Measurements from ENCODE around the gene SERINC3. TPM values are rescaled to one million over a fixed set of nuclear protein-coding genes. Genes with fewer than 3 reads are reported as not detected.

The SERINC3 gene
- total RNA-seq, 3 donors from 2014 or later, result 91.1 to 254 (median 100) TPM

DNA sequence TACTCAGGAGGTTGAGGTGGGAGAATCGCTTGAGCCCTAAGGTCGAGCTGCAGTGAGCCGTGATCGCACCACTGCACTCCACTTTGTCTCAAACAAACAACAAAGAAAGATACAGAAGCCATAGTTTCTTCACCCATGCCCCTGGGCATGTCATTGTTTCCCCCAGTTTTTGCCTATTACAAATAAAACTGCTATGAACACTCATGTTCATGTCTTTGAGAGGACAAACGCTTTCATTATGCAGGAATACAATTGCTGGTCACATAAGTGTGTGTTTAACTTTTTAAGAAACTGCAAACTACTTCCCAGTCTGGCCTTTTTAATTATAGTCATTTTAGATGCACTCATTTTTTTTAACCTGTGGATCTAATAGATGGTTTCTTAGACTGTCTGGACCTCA lies 58.4 kb downstream of the SERINC3 start:
- Histone ChIP-seq H3K27ac (no peak overlapping the region), H3K4me3 (no peak overlapping the region), H3K9me3 (no peaks in the 10 kb centered on the region), H3K4me1 (no peaks in the 10 kb centered on the region), H3K36me3 (no peaks in the 10 kb centered on the region), H3K27me3 (no peaks in the 10 kb centered on the region)
- DNase-seq (ENCODE audit: low spot score in 2 of 2), result no peak
- TF ChIP-seq POLR2A (IDR thresholded peaks at IDR 0.05) (no peak), POLR2AphosphoS5 (IDR thresholded peaks at IDR 0.05) (no peak)
- TF ChIP-seq, protein P1, sequence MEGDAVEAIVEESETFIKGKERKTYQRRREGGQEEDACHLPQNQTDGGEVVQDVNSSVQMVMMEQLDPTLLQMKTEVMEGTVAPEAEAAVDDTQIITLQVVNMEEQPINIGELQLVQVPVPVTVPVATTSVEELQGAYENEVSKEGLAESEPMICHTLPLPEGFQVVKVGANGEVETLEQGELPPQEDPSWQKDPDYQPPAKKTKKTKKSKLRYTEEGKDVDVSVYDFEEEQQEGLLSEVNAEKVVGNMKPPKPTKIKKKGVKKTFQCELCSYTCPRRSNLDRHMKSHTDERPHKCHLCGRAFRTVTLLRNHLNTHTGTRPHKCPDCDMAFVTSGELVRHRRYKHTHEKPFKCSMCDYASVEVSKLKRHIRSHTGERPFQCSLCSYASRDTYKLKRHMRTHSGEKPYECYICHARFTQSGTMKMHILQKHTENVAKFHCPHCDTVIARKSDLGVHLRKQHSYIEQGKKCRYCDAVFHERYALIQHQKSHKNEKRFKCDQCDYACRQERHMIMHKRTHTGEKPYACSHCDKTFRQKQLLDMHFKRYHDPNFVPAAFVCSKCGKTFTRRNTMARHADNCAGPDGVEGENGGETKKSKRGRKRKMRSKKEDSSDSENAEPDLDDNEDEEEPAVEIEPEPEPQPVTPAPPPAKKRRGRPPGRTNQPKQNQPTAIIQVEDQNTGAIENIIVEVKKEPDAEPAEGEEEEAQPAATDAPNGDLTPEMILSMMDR (IDR thresholded peaks at IDR 0.05), result no peak
- intact Hi-C loops (cut with DNase I; ENCODE audit: low total_unique reads), result no loop called here

DNA sequence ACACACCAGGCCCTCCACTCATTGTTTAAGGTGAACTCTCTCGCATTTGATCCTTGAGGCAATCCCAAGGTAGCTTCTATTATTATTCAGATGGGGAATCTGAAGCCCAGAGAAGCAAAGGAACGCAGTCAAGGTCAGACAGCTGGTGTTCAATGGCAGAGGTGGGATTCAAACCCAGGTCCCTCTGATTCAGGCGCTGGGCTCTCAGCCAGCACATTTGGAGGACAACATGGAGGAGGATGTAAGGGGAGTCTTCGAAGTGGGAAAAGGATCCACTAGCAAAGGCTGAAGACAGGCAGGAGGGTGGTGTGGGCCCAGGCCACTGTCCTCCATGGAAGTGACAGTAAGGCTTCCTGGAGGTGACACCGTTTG lies 60.1 kb downstream of the SERINC3 start:
- no peak for DNase-seq (ENCODE audit: low spot score in 2 of 2)
- Histone ChIP-seq H3K4me1 (no peaks in the 10 kb centered on the region), H3K4me3 (no peak overlapping the region), H3K27ac (no peak overlapping the region), H3K27me3 (no peaks in the 10 kb centered on the region), H3K36me3 (no peaks in the 10 kb centered on the region), H3K9me3 (no peaks in the 10 kb centered on the region)
- TF ChIP-seq, protein P1 (IDR thresholded peaks at IDR 0.05), result no peak
- no peak for TF ChIP-seq POLR2A (IDR thresholded peaks at IDR 0.05)
- TF ChIP-seq POLR2AphosphoS5 (IDR thresholded peaks at IDR 0.05), result no peak
- intact Hi-C loops (cut with DNase I; ENCODE audit: low total_unique reads), result loop anchor here (1.0 kb wide), 1 partner anchor 23 kb away; no protein-coding TSS in a partner anchor

GRCh38 chr20:44461142-44461802 lies 60.6 kb downstream of the SERINC3 start:
- Histone ChIP-seq H3K4me1 (no peaks in the 10 kb centered on the region), H3K9me3 (no peaks in the 10 kb centered on the region), H3K4me3 (no peak overlapping the region), H3K27ac (no peak overlapping the region), H3K36me3 (no peaks in the 10 kb centered on the region), H3K27me3 (no peaks in the 10 kb centered on the region)
- no peak for TF ChIP-seq POLR2AphosphoS5 (IDR thresholded peaks at IDR 0.05)
- TF ChIP-seq, protein P1 (IDR thresholded peaks at IDR 0.05), result no peak
- TF ChIP-seq POLR2A (IDR thresholded peaks at IDR 0.05), result no peak
- intact Hi-C loops (cut with DNase I; ENCODE audit: low total_unique reads), result no loop called here
- no peak for DNase-seq (ENCODE audit: low spot score in 2 of 2)

- DNase-seq (ENCODE audit: low spot score in 2 of 2), result no peak
- no peaks in the 10 kb centered on the region for H3K9me3 ChIP-seq
- no peak overlapping the region for H3K27ac ChIP-seq
- intact Hi-C loops (cut with DNase I; ENCODE audit: low total_unique reads), result no loop called here
- no peak overlapping the region for H3K4me3 ChIP-seq
- no peaks in the 10 kb centered on the region for H3K27me3 ChIP-seq
- TF ChIP-seq POLR2A (IDR thresholded peaks at IDR 0.05) (no peak), POLR2AphosphoS5 (IDR thresholded peaks at IDR 0.05) (no peak)
- TF ChIP-seq, protein P1 (IDR thresholded peaks at IDR 0.05), result no peak
- H3K4me1 ChIP-seq, result no peaks in the 10 kb centered on the region
- H3K36me3 ChIP-seq, result no peaks in the 10 kb centered on the region
Observed at GRCh38 chr20:44460795-44461141, 61.1 kb downstream of the SERINC3 start.

- Histone ChIP-seq H3K27ac (no peak overlapping the region), H3K9me3 (no peaks in the 10 kb centered on the region), H3K27me3 (no peaks in the 10 kb centered on the region), H3K36me3 (no peaks in the 10 kb centered on the region), H3K4me3 (no peak overlapping the region), H3K4me1 (no peaks in the 10 kb centered on the region)
- intact Hi-C loops (cut with DNase I; ENCODE audit: low total_unique reads), result no loop called here
- TF ChIP-seq, protein P1 (IDR thresholded peaks at IDR 0.05), result no peak
- TF ChIP-seq POLR2AphosphoS5 (IDR thresholded peaks at IDR 0.05) (no peak), POLR2A (IDR thresholded peaks at IDR 0.05) (no peak)
- no peak for DNase-seq (ENCODE audit: low spot score in 2 of 2)
Observed at GRCh38 chr20:44459271-44459670, 62.6 kb downstream of the SERINC3 start.

Measured in breast epithelium (tissue), 4 donors.